WERI-Rb-1 (cell line): ENCODE results near the gene PER3.

Experiments used
- DNase-seq: peaks from one replicate; pipeline ENCODE4 v3.0.0-alpha.2; 2020
- H3K27ac ChIP-seq: fragments of 250-450 bp; sonication (Bioruptor Pico); 2 replicates; pipeline ENCODE4 v1.5.1; 2020; ENCODE audit warnings: mild to moderate bottlenecking, moderate library complexity
- H3K27me3 ChIP-seq: fragments of 250-450 bp; sonication (Bioruptor Pico); 2 replicates; pipeline ENCODE4 v1.5.1; 2021; ENCODE audit warnings: mild to moderate bottlenecking, low read depth, moderate library complexity; ENCODE audit not compliant: insufficient read depth, severe bottlenecking
- H3K36me3 ChIP-seq: fragments of 250-450 bp; sonication (Bioruptor Pico); 2 replicates; pipeline ENCODE4 v1.5.1; 2020; ENCODE audit warnings: mild to moderate bottlenecking, moderate library complexity
- H3K4me3 ChIP-seq: 2 replicates; pipeline ENCODE4 v1.5.1; 2011; ENCODE audit warnings: low read depth, mild to moderate bottlenecking, control low read depth, low read length
- H3K9me3 ChIP-seq: fragments of 250-450 bp; sonication (Bioruptor Pico); 2 replicates; pipeline ENCODE4 v1.5.1; 2021; ENCODE audit warnings: mild to moderate bottlenecking, moderate library complexity; ENCODE audit not compliant: severe bottlenecking
- TF ChIP-seq, protein P1 (sequence below): IDR thresholded peaks from 2 replicates; pipeline ENCODE4 v1.5.1; 2011; ENCODE audit warnings: low read depth, mild to moderate bottlenecking, control low read depth, inconsistent platforms, low read length

The PER3 gene

DNA sequence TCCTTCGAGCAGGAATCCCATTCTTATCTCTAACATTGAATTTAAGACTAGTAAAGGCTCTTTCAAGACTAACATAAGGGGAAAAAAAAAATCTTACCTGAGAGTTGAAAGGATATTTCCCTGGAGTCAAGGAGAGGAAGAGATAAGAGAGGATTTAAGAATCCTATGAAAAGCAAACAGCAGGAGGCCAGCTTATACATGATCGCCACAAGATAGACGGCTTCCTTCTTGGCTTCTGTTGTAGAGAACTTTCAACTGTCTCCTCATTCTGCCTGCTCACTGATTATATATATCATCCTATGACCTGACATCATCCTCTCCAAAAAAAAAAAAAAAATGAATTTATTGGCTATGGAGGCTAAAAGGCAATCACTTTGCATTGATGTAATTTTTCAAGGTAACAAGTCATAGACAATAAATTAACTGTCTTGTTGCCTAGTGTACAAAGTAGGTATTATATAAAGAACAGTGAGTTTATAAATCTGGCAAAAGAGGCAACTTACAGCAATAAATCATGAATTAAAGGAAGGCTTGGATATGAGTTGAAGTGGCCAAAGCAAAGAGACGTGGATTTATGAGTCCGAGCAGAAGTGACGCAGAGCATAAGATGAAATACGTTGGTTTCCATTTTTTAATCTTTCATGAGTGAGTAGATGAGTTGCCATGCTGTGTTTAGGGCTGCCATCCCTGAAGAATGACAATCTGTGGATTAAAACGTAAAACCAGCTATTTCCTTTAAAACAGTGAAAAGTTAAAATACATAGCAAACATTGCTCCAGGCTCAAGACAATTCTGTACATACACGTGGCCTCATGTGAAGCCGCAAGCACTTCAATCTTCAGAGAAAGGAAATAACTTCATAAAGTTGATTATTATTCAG is 69.0 kb downstream of the PER3 start, which contains the start of gene UTS2:
TSS of gene UTS2 (minus strand) at position 262 of the 880 bp plus-strand sequence. CDS start at position 200, 62 bp downstream.
- H3K27ac ChIP-seq = no peak within 1 kb of the TSS
- peak; percentile 29 for DNase-seq

GRCh38 chr1:7853684-7854026 is 69.6 kb downstream of the PER3 start:
- H3K36me3 ChIP-seq = no peaks in the 10 kb centered on the region
- H3K27me3 ChIP-seq = no peaks in the 10 kb centered on the region
- no peak overlapping the region for H3K27ac ChIP-seq
- H3K9me3 ChIP-seq = no peaks in the 10 kb centered on the region
- H3K4me3 ChIP-seq = no peak overlapping the region
- TF ChIP-seq, protein P1, sequence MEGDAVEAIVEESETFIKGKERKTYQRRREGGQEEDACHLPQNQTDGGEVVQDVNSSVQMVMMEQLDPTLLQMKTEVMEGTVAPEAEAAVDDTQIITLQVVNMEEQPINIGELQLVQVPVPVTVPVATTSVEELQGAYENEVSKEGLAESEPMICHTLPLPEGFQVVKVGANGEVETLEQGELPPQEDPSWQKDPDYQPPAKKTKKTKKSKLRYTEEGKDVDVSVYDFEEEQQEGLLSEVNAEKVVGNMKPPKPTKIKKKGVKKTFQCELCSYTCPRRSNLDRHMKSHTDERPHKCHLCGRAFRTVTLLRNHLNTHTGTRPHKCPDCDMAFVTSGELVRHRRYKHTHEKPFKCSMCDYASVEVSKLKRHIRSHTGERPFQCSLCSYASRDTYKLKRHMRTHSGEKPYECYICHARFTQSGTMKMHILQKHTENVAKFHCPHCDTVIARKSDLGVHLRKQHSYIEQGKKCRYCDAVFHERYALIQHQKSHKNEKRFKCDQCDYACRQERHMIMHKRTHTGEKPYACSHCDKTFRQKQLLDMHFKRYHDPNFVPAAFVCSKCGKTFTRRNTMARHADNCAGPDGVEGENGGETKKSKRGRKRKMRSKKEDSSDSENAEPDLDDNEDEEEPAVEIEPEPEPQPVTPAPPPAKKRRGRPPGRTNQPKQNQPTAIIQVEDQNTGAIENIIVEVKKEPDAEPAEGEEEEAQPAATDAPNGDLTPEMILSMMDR = no peak
- DNase-seq = no peak

More for the DNA sequence above, 69.0 kb downstream of the PER3 start, which contains the start of gene UTS2:
- TF ChIP-seq, protein P1 = no peak
- Histone ChIP-seq H3K36me3 (no peaks in the 10 kb centered on the region), H3K27me3 (no peaks in the 10 kb centered on the region), H3K9me3 (no peaks in the 10 kb centered on the region), H3K4me3 (no peak within 1 kb of the TSS)

DNA sequence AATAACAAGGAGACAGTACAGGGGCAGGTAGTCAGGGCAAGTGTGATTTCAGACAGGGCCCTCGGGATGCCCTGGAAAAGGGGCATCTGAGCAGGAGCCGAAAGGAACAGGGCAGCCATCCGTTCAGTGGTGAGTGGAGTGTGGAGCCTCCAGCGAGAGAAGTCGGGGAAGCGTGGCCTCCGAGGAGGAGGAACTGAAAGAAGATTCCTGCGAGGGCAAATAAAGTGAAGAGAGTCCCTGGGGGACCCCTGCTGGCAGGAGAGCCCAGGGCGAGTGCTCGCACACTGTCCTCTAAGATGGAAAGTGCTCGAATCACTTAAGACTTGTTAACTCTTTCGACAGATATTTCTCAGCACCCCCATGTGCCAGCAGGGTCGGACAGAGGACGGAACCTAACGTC is 72.3 kb downstream of the PER3 start:
- Histone ChIP-seq H3K27me3 (no peaks in the 10 kb centered on the region), H3K4me3 (no peak overlapping the region), H3K9me3 (no peaks in the 10 kb centered on the region), H3K36me3 (no peaks in the 10 kb centered on the region), H3K27ac (no peak overlapping the region)
- TF ChIP-seq, protein P1 = no peak
- DNase-seq = no peak

DNA sequence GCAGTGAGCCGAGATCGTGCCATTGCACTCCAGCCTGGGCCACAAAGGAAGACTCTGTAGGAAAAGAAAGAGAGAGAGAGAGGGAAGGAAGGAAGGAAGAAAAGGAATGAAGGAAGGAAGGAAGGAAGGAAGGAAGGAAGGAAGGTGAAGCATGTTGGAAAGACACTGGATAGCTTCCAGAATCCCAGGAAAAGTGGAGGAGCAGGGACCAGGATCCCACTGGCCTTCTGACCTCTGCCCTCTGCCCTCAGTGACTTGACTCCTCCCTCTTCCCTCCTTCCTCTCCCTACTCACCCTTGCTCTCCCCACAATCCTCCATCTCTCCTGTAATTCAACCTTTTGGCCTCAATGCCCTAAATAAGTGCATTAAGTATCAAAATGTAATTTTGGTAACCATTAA is 72.9 kb downstream of the PER3 start:
- Histone ChIP-seq H3K27me3 (no peaks in the 10 kb centered on the region), H3K27ac (no peak overlapping the region), H3K4me3 (no peak overlapping the region), H3K36me3 (no peaks in the 10 kb centered on the region), H3K9me3 (no peaks in the 10 kb centered on the region)
- DNase-seq = no peak
- TF ChIP-seq, protein P1 = no peak

DNA sequence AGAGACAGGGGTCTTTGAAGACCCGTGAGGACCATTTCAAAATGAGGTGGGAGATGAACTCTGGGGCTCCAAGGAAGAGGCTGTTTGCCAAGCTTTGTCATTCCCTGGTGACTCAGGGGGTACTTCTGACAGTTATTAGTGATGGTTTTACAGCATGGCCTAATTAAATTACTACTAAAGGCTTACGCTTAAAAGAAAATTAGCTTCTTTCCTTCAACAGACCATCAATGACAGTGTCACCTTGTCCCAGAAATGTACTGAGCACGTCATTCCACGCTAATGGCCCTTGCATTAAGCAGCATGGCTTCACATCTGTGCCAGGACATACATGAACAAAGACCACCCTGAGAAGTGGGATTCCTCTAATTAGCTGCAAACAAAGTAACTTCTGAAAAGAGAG is 73.9 kb downstream of the PER3 start:
- Histone ChIP-seq H3K4me3 (no peak overlapping the region), H3K9me3 (no peaks in the 10 kb centered on the region), H3K36me3 (no peaks in the 10 kb centered on the region), H3K27ac (no peak overlapping the region), H3K27me3 (no peaks in the 10 kb centered on the region)
- DNase-seq = no peak
- TF ChIP-seq, protein P1 = no peak
